GM21423 (cell line): ENCODE measurements around the gene OGA.

Experiments
- ATAC-seq: cut with Tn5 transposase; IDR thresholded peaks from one replicate; pipeline ENCODE4 v1.9.1; 2021; ENCODE audit warnings: mild to moderate bottlenecking, moderate library complexity; ENCODE audit not compliant: unreplicated experiment

OGA gene

GRCh38 chr10:101837748-101838147, 19.5 kb upstream of the OGA start:
- ATAC-seq, result no peak

- ATAC-seq, result no peak
These were observed 17.1 kb upstream of the OGA start for GRCh38 chr10:101835362-101835761.

GRCh38 chr10:101834341-101834740, 16.1 kb upstream of the OGA start:
- no peak for ATAC-seq

GRCh38 chr10:101833466-101833865, 15.2 kb upstream of the OGA start:
- no peak for ATAC-seq

GRCh38 chr10:101832325-101832771, 14.1 kb upstream of the OGA start:
- no peak for ATAC-seq

- no peak for ATAC-seq
These were observed 13.0 kb upstream of the OGA start for GRCh38 chr10:101831169-101831811.

- peak; percentile 53 for ATAC-seq
These were observed 12.3 kb upstream of the OGA start for GRCh38 chr10:101830322-101831168.

- peak; percentile 15 for ATAC-seq
These were observed 11.5 kb upstream of the OGA start for GRCh38 chr10:101829561-101830315.

GRCh38 chr10:101828766-101829551, 10.7 kb upstream of the OGA start:
- ATAC-seq, result no peak

- ATAC-seq, result no peak
These were observed 9.8 kb upstream of the OGA start for GRCh38 chr10:101827919-101828600.

- ATAC-seq, result no peak
These were observed 8.7 kb upstream of the OGA start for GRCh38 chr10:101826852-101827434.

- ATAC-seq, result no peak
These were observed 6.5 kb upstream of the OGA start for GRCh38 chr10:101824736-101825135.

GRCh38 chr10:101818872-101819633, 809 bp upstream of the OGA start:
- ATAC-seq, result peak; percentile 15

- ATAC-seq, result peak; percentile 2
These were observed 716 bp downstream of the OGA start for GRCh38 chr10:101817337-101818118.

GRCh38 chr10:101816913-101817336, 1.3 kb downstream of the OGA start:
- ATAC-seq, result no peak

- no peak for ATAC-seq
These were observed 1.9 kb downstream of the OGA start for GRCh38 chr10:101816376-101816775.

GRCh38 chr10:101814466-101815071, 3.7 kb downstream of the OGA start:
- no peak for ATAC-seq

- no peak for ATAC-seq
These were observed 5.6 kb downstream of the OGA start for GRCh38 chr10:101812606-101813005.
